Prostate gland (tissue), 2 donors: ENCODE data around the gene SH3BGRL3. TPM values are rescaled to one million over a fixed set of nuclear protein-coding genes. Genes with fewer than 3 reads are reported as not detected.

Source experiments
- DNase-seq: peaks from one replicate; pipeline ENCODE4 v3.0.0-alpha.2; 2019; ENCODE audit warnings: low spot score
- H3K27ac ChIP-seq, 2 donors: fragments of 200-600 bp; sonication (generic); 2 replicates each; pipeline ENCODE4 v1.5.1; 2017 to 2019
- H3K27me3 ChIP-seq: fragments of 200-600 bp; sonication (generic); replicated peaks from 2 replicates; pipeline ENCODE4 v1.5.1; 2019; ENCODE audit not compliant: insufficient read depth
- H3K36me3 ChIP-seq, 2 donors: fragments of 200-600 bp; sonication (generic); 1 replicate in 1 of 2; 2 replicates in 1 of 2; pipeline versions ENCODE4 v1.5.1 to v1.8.1; 2017 to 2019
- H3K4me1 ChIP-seq: fragments of 200-600 bp; sonication (generic); replicated peaks from 2 replicates; pipeline ENCODE4 v1.5.1; 2019
- H3K4me3 ChIP-seq, 2 donors: fragments of 200-600 bp; sonication (generic); 2 replicates each; pipeline ENCODE4 v1.5.1; 2017 to 2019
- H3K9me3 ChIP-seq: fragments of 200-600 bp; sonication (generic); 2 replicates; pipeline ENCODE4 v1.5.1; 2017
- POLR2A ChIP-seq: fragments of 450-650 bp; IDR thresholded peaks from one replicate; pipeline ENCODE4 v1.6.1; 2016; ENCODE audit warnings: antibody characterized with exemption, mild to moderate bottlenecking
- POLR2AphosphoS5 ChIP-seq: sonication (generic); formaldehyde crosslinking; IDR thresholded peaks from one replicate; pipeline ENCODE4 v1.6.1; 2017; ENCODE audit warnings: antibody characterized with exemption
- WGBS: methylation state at CpG from one replicate; pipeline ENCODE4 v1.1.5; 2018; 5-methylcytosine and 5-hydroxymethylcytosine counted together
- intact Hi-C: fragments of 100-400 bp; cut with DNase I; formaldehyde crosslinking; loops from one replicate; pipeline ENCODE4 v1.14.2; 2022
- total RNA-seq, 2 donors: library from RNA; depleted of rRNA; stranded (reverse); fragments of >200 nt; gene quantifications; one replicate each; pipeline ENCODE4 v1.1.0, GENCODE V29; 2016
- TF ChIP-seq, protein P1 (sequence below), 4 experiments: fragments of 200-600 bp in 2 of 4; fragments of 450-650 bp in 2 of 4; sonication (generic) in 2 of 4; IDR thresholded peaks; 1 replicate in 3 of 4; 2 replicates in 1 of 4; pipeline ENCODE4 v1.5.1; 2016 to 2019; ENCODE audit warnings: antibody characterized with exemption in 4 of 4, mild to moderate bottlenecking in 2 of 4, moderate library complexity in 2 of 4

SH3BGRL3 gene
- total RNA-seq, 2 donors from 2014 or later = 37.4 to 55.3 TPM

GRCh38 chr1:26237230-26237966 lies 42.5 kb upstream of the SH3BGRL3 start:
- TF ChIP-seq POLR2AphosphoS5 (no peak), POLR2A (no peak)
- TF ChIP-seq, protein P1, sequence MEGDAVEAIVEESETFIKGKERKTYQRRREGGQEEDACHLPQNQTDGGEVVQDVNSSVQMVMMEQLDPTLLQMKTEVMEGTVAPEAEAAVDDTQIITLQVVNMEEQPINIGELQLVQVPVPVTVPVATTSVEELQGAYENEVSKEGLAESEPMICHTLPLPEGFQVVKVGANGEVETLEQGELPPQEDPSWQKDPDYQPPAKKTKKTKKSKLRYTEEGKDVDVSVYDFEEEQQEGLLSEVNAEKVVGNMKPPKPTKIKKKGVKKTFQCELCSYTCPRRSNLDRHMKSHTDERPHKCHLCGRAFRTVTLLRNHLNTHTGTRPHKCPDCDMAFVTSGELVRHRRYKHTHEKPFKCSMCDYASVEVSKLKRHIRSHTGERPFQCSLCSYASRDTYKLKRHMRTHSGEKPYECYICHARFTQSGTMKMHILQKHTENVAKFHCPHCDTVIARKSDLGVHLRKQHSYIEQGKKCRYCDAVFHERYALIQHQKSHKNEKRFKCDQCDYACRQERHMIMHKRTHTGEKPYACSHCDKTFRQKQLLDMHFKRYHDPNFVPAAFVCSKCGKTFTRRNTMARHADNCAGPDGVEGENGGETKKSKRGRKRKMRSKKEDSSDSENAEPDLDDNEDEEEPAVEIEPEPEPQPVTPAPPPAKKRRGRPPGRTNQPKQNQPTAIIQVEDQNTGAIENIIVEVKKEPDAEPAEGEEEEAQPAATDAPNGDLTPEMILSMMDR (IDR thresholded peaks at IDR 0.05) = no peak
- no peak overlapping the region for H3K4me3 ChIP-seq
- no peaks in the 10 kb centered on the region for H3K36me3 ChIP-seq
- H3K9me3 ChIP-seq = no peaks in the 10 kb centered on the region
- intact Hi-C loops = no loop called here
- no peak overlapping the region for H3K27ac ChIP-seq
- no peak for DNase-seq
- 81% methylated on average over 6 of the region's 6 CpGs for WGBS
- no peaks in the 10 kb centered on the region for H3K4me1 ChIP-seq
- H3K27me3 ChIP-seq = no peaks in the 10 kb centered on the region

DNA sequence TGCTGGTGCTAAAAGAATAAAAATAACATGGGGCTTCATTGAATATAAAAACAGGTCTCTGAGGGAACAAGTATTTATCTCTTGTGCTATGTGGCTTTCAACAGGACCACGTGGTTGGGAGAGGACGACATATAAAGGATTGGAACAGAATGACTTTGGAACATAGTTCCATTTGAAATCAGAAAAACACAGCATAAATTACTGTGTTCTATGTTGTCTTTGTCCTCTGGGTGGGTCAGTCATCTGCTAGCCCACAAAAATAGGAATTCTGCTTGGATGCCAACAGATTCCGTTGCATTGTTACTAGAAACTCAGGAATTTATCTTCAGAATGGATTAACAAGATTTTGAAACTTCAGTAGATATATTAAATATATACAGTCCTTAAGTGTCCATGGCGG lies 40.0 kb upstream of the SH3BGRL3 start:
- H3K9me3 ChIP-seq = no peaks in the 10 kb centered on the region
- no peaks in the 10 kb centered on the region for H3K27me3 ChIP-seq
- TF ChIP-seq POLR2A (no peak), POLR2AphosphoS5 (no peak)
- TF ChIP-seq, protein P1 (IDR thresholded peaks at IDR 0.05) = no peak
- intact Hi-C loops = no loop called here
- 88% methylated on average over 4 of the region's 4 CpGs for WGBS
- H3K27ac ChIP-seq = no peak overlapping the region
- no peaks in the 10 kb centered on the region for H3K4me1 ChIP-seq
- no peaks in the 10 kb centered on the region for H3K36me3 ChIP-seq
- H3K4me3 ChIP-seq = no peak overlapping the region
- DNase-seq = no peak

GRCh38 chr1:26252718-26253117 lies 27.2 kb upstream of the SH3BGRL3 start:
- no peak for DNase-seq
- intact Hi-C loops = no loop called here
- Histone ChIP-seq H3K4me1 (no peaks in the 10 kb centered on the region), H3K27me3 (no peaks in the 10 kb centered on the region), H3K4me3 (no peak overlapping the region), H3K27ac (no peak overlapping the region), H3K9me3 (no peaks in the 10 kb centered on the region), H3K36me3 (no peaks in the 10 kb centered on the region)
- WGBS = 76% methylated on average over 7 of the region's 7 CpGs
- TF ChIP-seq, protein P1 (IDR thresholded peaks at IDR 0.05) = no peak
- no peak for TF ChIP-seq POLR2AphosphoS5
- no peak for TF ChIP-seq POLR2A

- TF ChIP-seq, protein P1 (IDR thresholded peaks at IDR 0.05) = no peak
- Histone ChIP-seq H3K27ac (no peak overlapping the region), H3K9me3 (no peaks in the 10 kb centered on the region), H3K27me3 (no peaks in the 10 kb centered on the region), H3K36me3 (no peaks in the 10 kb centered on the region), H3K4me1 (no peaks in the 10 kb centered on the region), H3K4me3 (no peak overlapping the region)
- 63% methylated on average over 3 of the region's 3 CpGs for WGBS
- intact Hi-C loops = no loop called here
- no peak for DNase-seq
Measured at GRCh38 chr1:26254404-26254803, 25.5 kb upstream of the SH3BGRL3 start.

- Histone ChIP-seq H3K36me3 (no peaks in the 10 kb centered on the region), H3K9me3 (no peaks in the 10 kb centered on the region), H3K27ac (no peak overlapping the region), H3K4me3 (no peak overlapping the region), H3K4me1 (no peaks in the 10 kb centered on the region), H3K27me3 (no peaks in the 10 kb centered on the region)
- no peak for DNase-seq
- no peak for TF ChIP-seq POLR2AphosphoS5
- no peak for TF ChIP-seq POLR2A
- TF ChIP-seq, protein P1 (IDR thresholded peaks at IDR 0.05) = no peak
- WGBS = 91% methylated on average over 2 of the region's 2 CpGs
- intact Hi-C loops = no loop called here
Measured at GRCh38 chr1:26257222-26257621, 22.7 kb upstream of the SH3BGRL3 start.
